ENCODE data around the gene SUMO3.

SUMO3 gene

GRCh38 chr21:44801468-44802395, 16.1 kb downstream of the SUMO3 start, which contains the start of gene UBE2G2:
Gene UBE2G2, minus strand, starts transcription at chr21:44801820. Its CDS starts 72 bp downstream, at chr21:44801748.
- peaks cover 62% of the 10 kb centered on the region for H3K36me3 ChIP-seq
- no peaks in the 10 kb centered on the region for H3K9me3 ChIP-seq (ENCODE audit: severe bottlenecking)
- DNase-seq: peak; percentile 91
- TF ChIP-seq, protein P1, sequence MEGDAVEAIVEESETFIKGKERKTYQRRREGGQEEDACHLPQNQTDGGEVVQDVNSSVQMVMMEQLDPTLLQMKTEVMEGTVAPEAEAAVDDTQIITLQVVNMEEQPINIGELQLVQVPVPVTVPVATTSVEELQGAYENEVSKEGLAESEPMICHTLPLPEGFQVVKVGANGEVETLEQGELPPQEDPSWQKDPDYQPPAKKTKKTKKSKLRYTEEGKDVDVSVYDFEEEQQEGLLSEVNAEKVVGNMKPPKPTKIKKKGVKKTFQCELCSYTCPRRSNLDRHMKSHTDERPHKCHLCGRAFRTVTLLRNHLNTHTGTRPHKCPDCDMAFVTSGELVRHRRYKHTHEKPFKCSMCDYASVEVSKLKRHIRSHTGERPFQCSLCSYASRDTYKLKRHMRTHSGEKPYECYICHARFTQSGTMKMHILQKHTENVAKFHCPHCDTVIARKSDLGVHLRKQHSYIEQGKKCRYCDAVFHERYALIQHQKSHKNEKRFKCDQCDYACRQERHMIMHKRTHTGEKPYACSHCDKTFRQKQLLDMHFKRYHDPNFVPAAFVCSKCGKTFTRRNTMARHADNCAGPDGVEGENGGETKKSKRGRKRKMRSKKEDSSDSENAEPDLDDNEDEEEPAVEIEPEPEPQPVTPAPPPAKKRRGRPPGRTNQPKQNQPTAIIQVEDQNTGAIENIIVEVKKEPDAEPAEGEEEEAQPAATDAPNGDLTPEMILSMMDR (IDR thresholded peaks at IDR 0.05; ENCODE audit: low read depth, low read length): no peak
- H3K27me3 ChIP-seq (ENCODE audit: insufficient read depth, low read depth, severe bottlenecking): no peaks in the 10 kb centered on the region
- H3K4me3 ChIP-seq (ENCODE audit: low read depth, low read length): peak within 1 kb of the TSS; percentile 84
- H3K27ac ChIP-seq: peak within 1 kb of the TSS; percentile 89

- Histone ChIP-seq H3K4me3 (ENCODE audit: low read depth, low read length) (peak overlapping the region; percentile 84), H3K27me3 (ENCODE audit: insufficient read depth, low read depth, severe bottlenecking) (no peaks in the 10 kb centered on the region), H3K27ac (peak overlapping the region; percentile 89), H3K36me3 (peaks cover 56% of the 10 kb centered on the region), H3K9me3 (ENCODE audit: severe bottlenecking) (no peaks in the 10 kb centered on the region)
- no peak for DNase-seq
- TF ChIP-seq, protein P1 (IDR thresholded peaks at IDR 0.05; ENCODE audit: low read depth, low read length): peak; percentile 55
Measured at GRCh38 chr21:44800971-44801467, 16.8 kb downstream of the SUMO3 start.

- peak; percentile 71 for DNase-seq
- H3K36me3 ChIP-seq: peaks cover 48% of the 10 kb centered on the region
- H3K27me3 ChIP-seq (ENCODE audit: insufficient read depth, low read depth, severe bottlenecking): no peaks in the 10 kb centered on the region
- no peaks in the 10 kb centered on the region for H3K9me3 ChIP-seq (ENCODE audit: severe bottlenecking)
- TF ChIP-seq, protein P1 (IDR thresholded peaks at IDR 0.05; ENCODE audit: low read depth, low read length): peak; percentile 64
- H3K27ac ChIP-seq: no peak overlapping the region
- no peak overlapping the region for H3K4me3 ChIP-seq (ENCODE audit: low read depth, low read length)
Measured at GRCh38 chr21:44800103-44800502, 17.8 kb downstream of the SUMO3 start.

- H3K36me3 ChIP-seq: peaks cover 47% of the 10 kb centered on the region
- H3K27me3 ChIP-seq (ENCODE audit: insufficient read depth, low read depth, severe bottlenecking): no peaks in the 10 kb centered on the region
- H3K27ac ChIP-seq: no peak overlapping the region
- TF ChIP-seq, protein P1 (IDR thresholded peaks at IDR 0.05; ENCODE audit: low read depth, low read length): no peak
- no peaks in the 10 kb centered on the region for H3K9me3 ChIP-seq (ENCODE audit: severe bottlenecking)
- H3K4me3 ChIP-seq (ENCODE audit: low read depth, low read length): no peak overlapping the region
- DNase-seq: no peak
Measured at GRCh38 chr21:44799646-44800045, 18.2 kb downstream of the SUMO3 start.

- no peak for DNase-seq
- Histone ChIP-seq H3K9me3 (ENCODE audit: severe bottlenecking) (no peaks in the 10 kb centered on the region), H3K36me3 (peaks cover 34% of the 10 kb centered on the region), H3K27ac (no peak overlapping the region), H3K4me3 (ENCODE audit: low read depth, low read length) (no peak overlapping the region), H3K27me3 (ENCODE audit: insufficient read depth, low read depth, severe bottlenecking) (no peaks in the 10 kb centered on the region)
- TF ChIP-seq, protein P1 (IDR thresholded peaks at IDR 0.05; ENCODE audit: low read depth, low read length): no peak
Measured at GRCh38 chr21:44797775-44798174, 20.1 kb downstream of the SUMO3 start.
